ENCODE measurements around the gene TBX2. TPM values are rescaled to one million over a fixed set of nuclear protein-coding genes. Genes with fewer than 3 reads are reported as not detected.

Gene TBX2
- total and polyA plus RNA-seq, 2 of the 13 experiments (the other 11 are each of a cell fraction or from before 2014, with no cell fraction given) = 2.8 to 15.3 TPM

DNA sequence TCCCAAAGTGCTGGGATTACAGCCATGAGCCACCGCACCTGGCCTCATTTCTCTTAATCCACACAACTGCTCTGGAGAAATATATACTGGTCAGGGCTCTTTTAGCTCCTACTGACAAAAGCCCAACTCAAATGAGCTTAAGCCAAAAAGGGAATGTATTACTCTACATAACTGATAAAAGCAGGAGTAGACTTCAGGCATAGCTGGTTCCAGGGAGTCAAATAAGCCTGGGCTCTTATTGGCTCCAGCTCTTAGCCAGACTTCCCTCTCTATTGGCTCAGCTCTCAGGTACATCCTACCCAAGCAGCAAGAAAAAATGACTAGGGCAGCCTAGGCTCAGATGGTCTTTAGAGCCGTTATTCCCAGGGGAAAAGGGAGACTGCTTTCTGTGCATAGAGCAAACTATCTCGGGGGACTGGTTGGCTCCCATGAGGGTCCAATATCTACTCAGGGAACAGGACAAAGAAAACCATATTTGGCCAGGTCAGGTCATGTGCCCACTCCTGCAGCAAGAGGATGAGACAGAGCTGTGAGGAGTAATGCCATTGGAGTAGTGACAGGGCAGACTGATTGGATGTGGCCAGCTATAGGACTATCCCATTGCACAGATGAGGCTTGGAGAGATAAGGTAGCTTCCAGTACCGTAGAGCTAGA, 21.2 kb downstream of the TBX2 start:
- no peaks in the 10 kb centered on the region for H3K36me3 ChIP-seq (replicated peaks in 1 of 2; ENCODE audit: control insufficient read depth in 1 of 2, insufficient read depth in 2 of 2, low read length in 2 of 2)
- ChIA-PET POLR2A (no interaction called here), CTCF (ENCODE audit: low intra/inter-chr PET ratio, low total read pairs) (no interaction called here)
- H3K4me2 ChIP-seq (ENCODE audit: low read depth, low read length) = no peak overlapping the region
- H3K27me3 ChIP-seq (ENCODE audit: control insufficient read depth in 1 of 2, insufficient read depth in 2 of 2, low read length in 2 of 2) = no peaks in the 10 kb centered on the region
- TF ChIP-seq ZNF180 (CRISPR knock-in tag; IDR thresholded peaks at IDR 0.05; ENCODE audit: borderline replicate concordance, low read depth) (no peak), ZNF329 (CRISPR knock-in tag; IDR thresholded peaks at IDR 0.05; ENCODE audit: low read depth) (0 out of 2 replicates have a peak, but pooled peaks have one; percentile 82)
- in situ Hi-C loops (cut with HindIII; ENCODE audit: extremely low pct_ligation_motif_present, low pct_unique_long_range_greater_than_20kb) = loop anchor here (10.0 kb wide), 1 partner anchor 134 kb away; no protein-coding TSS in a partner anchor
- H3K4me3 ChIP-seq (replicated peaks in 1 of 3; ENCODE audit: insufficient read depth in 1 of 3, low read depth in 2 of 3, low read length in 3 of 3) = no peak overlapping the region
- no peak overlapping the region for H2AFZ ChIP-seq (ENCODE audit: low read length)
- H4K20me1 ChIP-seq (ENCODE audit: insufficient read depth, low read length) = no peaks in the 10 kb centered on the region
- no peak overlapping the region for H3K27ac ChIP-seq (ENCODE audit: extremely low read length, insufficient read depth, low read length)
- peaks cover 31% of the 10 kb centered on the region for H3K4me1 ChIP-seq (ENCODE audit: insufficient read depth, low read length)
- no peaks in the 10 kb centered on the region for H3K79me2 ChIP-seq (ENCODE audit: insufficient read depth, low read length)
- H3K9me3 ChIP-seq (ENCODE audit: low read length) = no peaks in the 10 kb centered on the region
- BruUV-seq (replicated peaks) = no TSS peak
- intact Hi-C loops (cut with micrococcal nuclease; ENCODE audit: unreplicated experiment) = no loop called here
- no peak overlapping the region for H3K9ac ChIP-seq (ENCODE audit: insufficient read depth, low read depth, low read length)
- no peak for FAIRE-seq
- 82% methylated on average over 4 of the region's 4 CpGs for WGBS (ENCODE audit: low lambda C conversion rate)
- ATAC-seq = no peak
- DNase-seq (ENCODE audit: low spot score) = no peak

DNA sequence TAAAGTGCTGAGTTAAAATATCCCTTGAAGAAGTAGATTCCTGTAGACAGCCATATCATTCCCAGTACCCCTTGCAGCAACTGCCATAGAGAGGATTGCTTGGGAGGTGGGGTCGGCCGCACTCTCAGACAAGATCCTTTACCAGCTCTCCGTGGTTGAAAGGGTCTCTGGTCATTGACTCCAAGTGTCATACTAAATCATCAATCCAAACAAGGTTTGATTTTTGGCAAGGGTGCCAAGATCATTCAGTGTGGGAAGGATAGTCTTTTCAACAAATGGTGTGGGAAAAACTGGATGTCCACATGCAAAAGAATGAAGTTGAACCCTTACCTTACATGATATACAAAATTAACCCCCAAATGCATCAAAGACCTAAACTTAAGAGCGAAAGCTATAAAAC, 21.8 kb downstream of the TBX2 start:
- H4K20me1 ChIP-seq (ENCODE audit: insufficient read depth, low read length) = no peaks in the 10 kb centered on the region
- ChIA-PET POLR2A (no interaction called here), CTCF (ENCODE audit: low intra/inter-chr PET ratio, low total read pairs) (no interaction called here)
- H3K4me3 ChIP-seq (replicated peaks in 1 of 3; ENCODE audit: insufficient read depth in 1 of 3, low read depth in 2 of 3, low read length in 3 of 3) = no peak overlapping the region
- DNase-seq (ENCODE audit: low spot score) (no peak), FAIRE-seq (peak; percentile 60), ATAC-seq (no peak)
- TF ChIP-seq HCFC1 (IDR thresholded peaks at IDR 0.05; ENCODE audit: low read depth, low read length) (no peak), ZNF670 (CRISPR knock-in tag; IDR thresholded peaks at IDR 0.05; ENCODE audit: borderline replicate concordance) (no peak), ZNF235 (CRISPR knock-in tag; IDR thresholded peaks at IDR 0.05; ENCODE audit: borderline replicate concordance) (no peak), DPF2 (CRISPR knock-in tag; IDR thresholded peaks at IDR 0.05; ENCODE audit: borderline replicate concordance, low read depth) (no peak), TFE3 (CRISPR knock-in tag; IDR thresholded peaks at IDR 0.05) (no peak), ZNF780A (CRISPR knock-in tag; IDR thresholded peaks at IDR 0.05) (no peak), ZNF343 (CRISPR knock-in tag; IDR thresholded peaks at IDR 0.05) (no peak)
- TF ChIP-seq, protein P1, sequence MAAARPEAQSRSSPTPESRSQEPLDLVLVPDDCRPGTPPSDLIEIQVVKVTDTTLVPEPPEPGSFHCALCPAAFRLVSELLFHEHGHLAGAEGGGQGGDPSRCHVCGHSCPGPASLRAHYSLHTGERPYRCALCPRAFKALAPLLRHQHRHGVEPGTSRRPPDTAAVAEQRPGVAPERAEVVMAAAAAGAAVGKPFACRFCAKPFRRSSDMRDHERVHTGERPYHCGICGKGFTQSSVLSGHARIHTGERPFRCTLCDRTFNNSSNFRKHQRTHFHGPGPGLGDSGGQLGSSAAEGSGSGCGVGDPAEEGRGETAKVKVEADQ (CRISPR knock-in tag; IDR thresholded peaks at IDR 0.05; ENCODE audit: borderline replicate concordance) = no peak
- H3K4me2 ChIP-seq (ENCODE audit: low read depth, low read length) = no peak overlapping the region
- no peak overlapping the region for H3K27ac ChIP-seq (ENCODE audit: extremely low read length, insufficient read depth, low read length)
- no peaks in the 10 kb centered on the region for H3K9me3 ChIP-seq (ENCODE audit: low read length)
- 74% methylated on average over 4 of the region's 4 CpGs for WGBS (ENCODE audit: low lambda C conversion rate)
- in situ Hi-C loops (cut with HindIII; ENCODE audit: extremely low pct_ligation_motif_present, low pct_unique_long_range_greater_than_20kb) = loop anchor here (10.0 kb wide), 1 partner anchor 133 kb away; no protein-coding TSS in a partner anchor
- no peaks in the 10 kb centered on the region for H3K36me3 ChIP-seq (replicated peaks in 1 of 2; ENCODE audit: control insufficient read depth in 1 of 2, insufficient read depth in 2 of 2, low read length in 2 of 2)
- no peak overlapping the region for H2AFZ ChIP-seq (ENCODE audit: low read length)
- BruUV-seq (replicated peaks) = no TSS peak
- no peaks in the 10 kb centered on the region for H3K79me2 ChIP-seq (ENCODE audit: insufficient read depth, low read length)
- H3K4me1 ChIP-seq (ENCODE audit: insufficient read depth, low read length) = peaks cover 31% of the 10 kb centered on the region
- no peak overlapping the region for H3K9ac ChIP-seq (ENCODE audit: insufficient read depth, low read depth, low read length)
- no peaks in the 10 kb centered on the region for H3K27me3 ChIP-seq (ENCODE audit: control insufficient read depth in 1 of 2, insufficient read depth in 2 of 2, low read length in 2 of 2)
- intact Hi-C loops (cut with micrococcal nuclease; ENCODE audit: unreplicated experiment) = no loop called here
